Prostate gland (tissue), 2 donors: ENCODE data around the gene CCNJL.

Source experiments
- CTCF ChIP-seq, 4 experiments: fragments of 200-600 bp in 2 of 4; fragments of 450-650 bp in 2 of 4; sonication (generic) in 2 of 4; IDR thresholded peaks; 1 replicate in 3 of 4; 2 replicates in 1 of 4; pipeline ENCODE4 v1.5.1; 2016 to 2019; ENCODE audit warnings: antibody characterized with exemption in 4 of 4, mild to moderate bottlenecking in 2 of 4, moderate library complexity in 2 of 4
- POLR2A ChIP-seq: fragments of 450-650 bp; IDR thresholded peaks from one replicate; pipeline ENCODE4 v1.6.1; 2016; ENCODE audit warnings: antibody characterized with exemption, mild to moderate bottlenecking

- TF ChIP-seq CTCF (IDR thresholded peaks at IDR 0.05) (no peak), POLR2A (no peak)
These were observed 79.1 kb downstream of the CCNJL start for GRCh38 chr5:160233215-160233614.
